ENCODE data around the gene TLL2. TPM values are rescaled to one million over a fixed set of nuclear protein-coding genes. Genes with fewer than 3 reads are reported as not detected.

TLL2 gene
- total and polyA plus RNA-seq, 5 experiments from 2014 or later: 0.13 to 0.14 TPM; not detected in 3

DNA sequence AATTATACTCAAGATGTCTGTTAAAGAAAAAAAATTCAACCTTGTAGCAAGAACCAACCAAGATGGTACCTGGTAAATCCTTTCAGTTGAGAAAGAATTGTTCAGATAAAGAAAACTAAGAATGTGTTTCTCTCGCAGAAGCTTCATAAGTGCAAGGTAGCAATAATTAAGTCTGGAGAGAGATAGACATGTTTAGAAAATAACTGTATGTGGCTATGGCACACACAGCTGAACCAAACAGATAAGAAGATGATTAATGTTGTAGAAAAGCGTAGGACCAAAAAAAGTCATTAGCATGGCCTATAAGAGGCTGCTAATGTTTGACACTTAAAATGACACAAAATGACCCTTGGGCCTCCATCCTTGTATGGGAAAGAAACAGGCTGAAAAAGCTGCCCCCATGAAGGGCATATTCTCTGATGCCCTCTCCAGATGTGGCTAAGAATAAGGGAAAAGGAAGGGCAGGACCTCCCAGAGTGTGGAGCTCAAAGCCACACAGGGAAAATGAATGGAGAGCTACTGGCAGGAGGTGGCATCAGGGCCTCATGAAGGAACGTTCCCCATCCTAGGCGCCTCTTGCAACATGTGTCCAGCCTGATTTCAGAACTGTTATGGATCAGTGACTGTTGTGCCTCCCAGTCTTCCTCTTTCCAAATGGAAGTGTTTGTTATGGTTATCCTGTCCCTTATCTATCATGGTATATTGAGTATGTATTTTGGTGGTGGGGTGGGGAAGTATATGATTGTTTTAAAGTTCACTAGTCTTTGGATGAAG lies 30.7 kb downstream of the TLL2 start:
- no peaks in the 10 kb centered on the region for H3K36me3 Mint-ChIP-seq
- peaks cover 9 to 29% (median 19%) of the 10 kb centered on the region in 5 donors for H3K27me3 Mint-ChIP-seq
- POLR2A ChIA-PET: no interaction called here
- H3K4me1 Mint-ChIP-seq: no peaks in the 10 kb centered on the region
- DNase-seq: no peak
- H3K27ac Mint-ChIP-seq: no peak overlapping the region
- no peak overlapping the region for H3K4me3 Mint-ChIP-seq
- H3K9me3 Mint-ChIP-seq: no peaks in the 10 kb centered on the region
- ATAC-seq: no peak

DNA sequence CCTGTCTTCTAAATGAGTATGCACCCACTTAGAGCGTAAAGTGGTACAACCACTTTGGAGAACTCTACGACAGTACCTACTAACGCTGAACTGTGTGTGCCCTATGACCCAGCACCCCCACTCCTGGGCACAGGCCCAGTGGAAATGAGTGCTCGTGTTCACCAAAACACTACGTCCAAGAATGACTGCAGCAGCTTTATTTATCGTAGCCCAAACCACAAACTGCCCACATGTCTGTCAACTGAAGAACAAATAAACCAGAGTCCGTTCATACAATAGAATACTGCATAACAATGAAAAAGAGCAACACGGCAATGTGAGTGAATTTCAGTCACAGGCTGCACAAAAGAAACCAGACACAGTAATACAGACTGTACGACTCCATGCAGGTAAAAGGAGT lies 35.4 kb downstream of the TLL2 start:
- Mint-ChIP-seq H3K36me3 (no peaks in the 10 kb centered on the region), H3K27me3 (peaks cover 10 to 35% (median 30%) of the 10 kb centered on the region in 5 donors), H3K27ac (no peak overlapping the region), H3K9me3 (peaks cover 0 to 2% (median 0%) of the 10 kb centered on the region in 9 donors), H3K4me3 (no peak overlapping the region), H3K4me1 (no peaks in the 10 kb centered on the region)
- no peak for ATAC-seq
- POLR2A ChIA-PET: no interaction called here
- no peak for DNase-seq

DNA sequence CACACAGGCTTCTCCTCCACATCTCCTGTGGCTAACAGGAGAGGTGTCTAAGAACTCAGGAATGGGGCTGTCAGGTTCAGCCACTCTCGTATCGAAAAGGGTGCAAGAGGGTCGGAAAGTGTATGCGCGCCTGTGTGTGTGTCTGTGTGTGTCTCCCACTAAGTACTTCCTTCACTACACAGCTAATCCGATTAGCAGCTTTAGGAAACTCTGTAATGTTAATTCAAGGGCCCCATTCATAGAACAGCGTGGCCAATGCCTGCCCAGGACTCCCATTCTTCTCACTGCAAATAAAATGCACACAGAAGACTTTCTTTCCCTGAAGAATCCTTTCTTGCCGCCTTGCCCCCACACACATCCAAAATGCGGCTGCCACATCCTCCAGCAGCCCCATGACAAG lies 39.9 kb downstream of the TLL2 start:
- ATAC-seq: no peak
- peaks cover 6 to 35% (median 19%) of the 10 kb centered on the region in 5 donors for H3K27me3 Mint-ChIP-seq
- H3K4me1 Mint-ChIP-seq: peaks cover 0 to 3% (median 1%) of the 10 kb centered on the region in 4 donors
- H3K36me3 Mint-ChIP-seq: no peaks in the 10 kb centered on the region
- no peak overlapping the region for H3K4me3 Mint-ChIP-seq
- DNase-seq: no peak
- peaks cover 0 to 2% (median 0%) of the 10 kb centered on the region in 9 donors for H3K9me3 Mint-ChIP-seq
- H3K27ac Mint-ChIP-seq: no peak overlapping the region
- POLR2A ChIA-PET: no interaction called here

DNA sequence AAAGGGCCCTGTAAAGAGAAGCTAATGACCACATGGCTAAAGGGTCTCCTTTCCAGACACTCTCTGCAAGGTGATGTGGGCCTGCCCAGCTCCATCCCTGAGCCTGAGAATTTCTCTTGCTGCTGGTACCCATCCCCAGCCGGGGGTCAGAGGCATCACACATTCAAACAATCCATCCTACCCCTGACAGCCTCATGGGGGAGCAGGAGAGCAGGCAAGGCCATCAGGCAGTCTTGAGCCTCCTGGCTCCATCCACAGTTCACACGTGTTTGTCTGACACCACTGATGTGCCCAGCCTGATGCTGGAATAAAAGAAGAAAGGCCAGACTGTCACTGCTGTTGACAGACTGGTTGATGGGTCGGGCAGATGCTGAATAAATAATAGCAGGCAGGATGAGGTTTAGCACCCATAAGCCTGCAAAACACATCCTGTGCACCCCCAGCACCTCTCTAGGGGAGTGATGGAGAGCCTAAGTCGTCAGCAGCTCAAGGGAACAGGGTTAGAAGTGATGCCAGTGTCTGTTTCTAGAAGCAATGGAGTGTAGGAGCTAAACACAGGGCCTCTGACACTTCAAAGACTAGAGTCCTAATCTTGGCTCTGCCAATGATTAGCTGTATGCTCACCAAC lies 43.5 kb downstream of the TLL2 start:
- DNase-seq: peak in 2 of 10 donors; percentile 7 to 15
- Mint-ChIP-seq H3K9me3 (no peaks in the 10 kb centered on the region), H3K4me1 (peaks cover 0 to 3% (median 1%) of the 10 kb centered on the region in 4 donors), H3K27me3 (peaks cover 6 to 37% (median 20%) of the 10 kb centered on the region in 5 donors), H3K4me3 (no peak overlapping the region), H3K27ac (no peak overlapping the region), H3K36me3 (no peaks in the 10 kb centered on the region)
- peak in 1 of 2 donors; percentile 54 for ATAC-seq
- POLR2A ChIA-PET: no interaction called here

DNA sequence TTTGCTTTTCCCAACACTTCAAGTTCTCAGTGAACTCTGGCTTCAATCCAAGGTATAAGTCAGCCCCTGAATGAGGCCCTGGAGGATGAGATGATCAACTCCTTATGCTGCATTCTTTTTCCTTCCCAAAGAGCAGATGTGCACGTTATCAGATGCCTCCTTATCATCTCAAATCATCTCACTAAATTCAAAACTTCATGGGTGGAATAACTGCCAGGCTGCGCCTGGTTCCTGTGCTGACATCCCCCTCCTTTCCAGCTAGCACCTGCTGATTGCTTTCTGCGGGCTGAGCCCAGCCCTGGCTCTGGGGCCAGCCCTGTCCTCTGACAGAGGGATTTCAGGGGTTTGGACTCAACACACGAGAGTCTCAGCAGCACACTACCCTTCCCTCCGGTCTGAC lies 44.9 kb downstream of the TLL2 start:
- H3K9me3 Mint-ChIP-seq: no peaks in the 10 kb centered on the region
- POLR2A ChIA-PET: no interaction called here
- DNase-seq: no peak
- peak overlapping the region in 1 of 10 donors; percentile 14 for H3K27ac Mint-ChIP-seq
- no peak for ATAC-seq
- no peak overlapping the region for H3K4me3 Mint-ChIP-seq
- peaks cover 4 to 28% (median 21%) of the 10 kb centered on the region in 5 donors for H3K27me3 Mint-ChIP-seq
- H3K36me3 Mint-ChIP-seq: no peaks in the 10 kb centered on the region
- H3K4me1 Mint-ChIP-seq: peaks cover 0 to 3% (median 1%) of the 10 kb centered on the region in 4 donors

DNA sequence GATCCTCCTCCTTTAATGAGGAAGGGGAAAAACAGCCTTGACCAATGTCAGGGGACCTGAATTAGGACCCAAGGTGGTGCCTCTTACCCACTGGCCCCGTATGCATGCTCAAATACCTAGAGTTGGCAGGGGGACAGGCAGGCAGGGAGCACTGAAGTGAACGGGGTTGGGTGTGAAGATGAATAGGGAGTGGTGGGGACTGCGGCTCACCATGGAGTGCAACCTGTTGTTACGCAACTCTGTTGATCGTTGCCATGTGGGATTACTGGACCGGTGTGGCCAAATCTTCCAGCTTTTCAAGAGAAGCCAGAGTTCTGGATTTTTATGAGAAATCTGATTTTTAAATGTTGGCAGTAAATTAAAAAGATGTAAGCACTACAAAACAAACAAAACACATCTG lies 48.1 kb downstream of the TLL2 start:
- H3K27me3 Mint-ChIP-seq: peaks cover 5 to 33% (median 21%) of the 10 kb centered on the region in 5 donors
- no peak overlapping the region for H3K27ac Mint-ChIP-seq
- no peak for DNase-seq
- peaks cover 0 to 3% (median 1%) of the 10 kb centered on the region in 4 donors for H3K4me1 Mint-ChIP-seq
- H3K4me3 Mint-ChIP-seq: no peak overlapping the region
- POLR2A ChIA-PET: no interaction called here
- H3K9me3 Mint-ChIP-seq: peaks cover 0 to 8% (median 3%) of the 10 kb centered on the region in 9 donors
- H3K36me3 Mint-ChIP-seq: peaks cover 0 to 4% (median 0%) of the 10 kb centered on the region in 3 donors
- no peak for ATAC-seq

DNA sequence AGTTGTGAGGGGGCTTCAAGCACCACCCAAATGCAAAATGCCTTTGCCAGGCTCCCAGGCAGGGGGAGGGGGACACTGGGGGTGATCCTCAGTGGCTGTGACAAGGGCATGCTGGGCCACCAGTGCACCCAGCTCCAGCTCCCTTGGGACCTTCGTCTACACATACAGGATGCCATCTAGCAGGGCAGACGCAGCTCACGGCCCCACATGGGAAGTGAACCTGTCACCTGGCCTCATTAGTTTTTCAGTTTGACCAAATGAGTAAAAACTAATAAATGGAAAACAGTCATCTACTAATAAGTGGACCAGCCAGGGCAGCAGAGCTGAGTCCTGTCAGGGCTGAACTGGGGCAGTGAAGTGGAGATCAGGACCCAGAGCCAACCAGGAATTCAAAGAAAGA lies 50.2 kb downstream of the TLL2 start:
- Mint-ChIP-seq H3K36me3 (peaks cover 0 to 6% (median 0%) of the 10 kb centered on the region in 3 donors), H3K4me3 (no peak overlapping the region), H3K9me3 (peaks cover 0 to 13% (median 4%) of the 10 kb centered on the region in 9 donors), H3K4me1 (no peaks in the 10 kb centered on the region), H3K27ac (no peak overlapping the region), H3K27me3 (peaks cover 1 to 18% (median 11%) of the 10 kb centered on the region in 5 donors)
- no peak for DNase-seq
- ATAC-seq: no peak
- POLR2A ChIA-PET: interaction anchor here (0.5 kb wide), 1 partner anchor 242 kb away, joined by 8 read pairs; no protein-coding TSS in a partner anchor

DNA sequence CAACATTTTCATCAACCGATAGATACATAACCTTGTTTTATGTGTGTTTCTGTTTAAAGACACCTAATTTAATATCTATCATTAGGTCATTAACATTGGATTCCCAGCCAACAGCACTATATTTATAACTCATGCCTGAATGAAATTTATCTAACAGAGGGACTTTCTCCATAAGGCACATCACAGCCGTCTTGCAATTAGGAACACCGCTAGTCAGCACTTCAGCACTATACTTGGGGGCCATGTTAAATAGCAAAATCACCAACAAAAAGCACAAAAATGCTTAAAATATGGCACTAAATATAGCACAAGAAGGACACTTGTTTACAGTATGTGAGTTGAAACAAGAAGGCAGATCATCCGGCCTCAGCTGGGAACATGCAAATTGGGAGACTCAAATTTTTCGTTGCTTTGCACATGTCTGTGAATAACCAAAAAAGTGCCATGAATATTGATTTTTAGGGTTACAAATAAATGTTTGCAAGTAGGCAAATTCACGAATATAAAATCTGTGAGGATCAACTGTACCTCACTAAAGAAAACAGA lies 51.0 kb downstream of the TLL2 start:
- ATAC-seq: no peak
- H3K36me3 Mint-ChIP-seq: peaks cover 0 to 6% (median 0%) of the 10 kb centered on the region in 3 donors
- POLR2A ChIA-PET: no interaction called here
- no peak overlapping the region for H3K4me3 Mint-ChIP-seq
- no peak overlapping the region for H3K27ac Mint-ChIP-seq
- peaks cover 1 to 17% (median 7%) of the 10 kb centered on the region in 5 donors for H3K27me3 Mint-ChIP-seq
- peaks cover 0 to 13% (median 4%) of the 10 kb centered on the region in 9 donors for H3K9me3 Mint-ChIP-seq
- DNase-seq: no peak
- H3K4me1 Mint-ChIP-seq: no peaks in the 10 kb centered on the region

DNA sequence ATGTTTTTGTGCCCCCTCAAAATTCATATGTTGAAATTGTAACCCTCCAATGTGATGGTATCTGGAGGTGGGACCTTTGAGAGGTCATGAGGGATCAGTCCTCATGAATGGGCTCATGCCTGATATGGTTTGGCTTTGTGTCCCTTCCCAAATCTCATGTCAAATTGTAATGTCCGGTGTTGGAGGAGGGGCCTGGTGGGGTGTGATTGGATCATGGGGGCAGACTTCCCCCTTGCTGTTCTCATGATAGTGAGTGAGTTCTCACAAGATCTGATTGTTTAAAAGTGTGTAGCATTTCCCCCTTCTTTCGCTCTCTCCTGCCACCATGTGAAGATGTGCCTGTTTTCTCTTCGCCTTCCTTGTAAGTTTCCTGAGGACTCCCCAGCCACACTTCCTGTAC lies 53.4 kb downstream of the TLL2 start:
- no peaks in the 10 kb centered on the region for H3K4me1 Mint-ChIP-seq
- H3K9me3 Mint-ChIP-seq: peaks cover 0 to 13% (median 4%) of the 10 kb centered on the region in 9 donors
- POLR2A ChIA-PET: no interaction called here
- ATAC-seq (no peak), DNase-seq (no peak)
- H3K4me3 Mint-ChIP-seq: no peak overlapping the region
- H3K27me3 Mint-ChIP-seq: peaks cover 1 to 22% (median 11%) of the 10 kb centered on the region in 5 donors
- peaks cover 0 to 6% (median 0%) of the 10 kb centered on the region in 3 donors for H3K36me3 Mint-ChIP-seq
- H3K27ac Mint-ChIP-seq: no peak overlapping the region

DNA sequence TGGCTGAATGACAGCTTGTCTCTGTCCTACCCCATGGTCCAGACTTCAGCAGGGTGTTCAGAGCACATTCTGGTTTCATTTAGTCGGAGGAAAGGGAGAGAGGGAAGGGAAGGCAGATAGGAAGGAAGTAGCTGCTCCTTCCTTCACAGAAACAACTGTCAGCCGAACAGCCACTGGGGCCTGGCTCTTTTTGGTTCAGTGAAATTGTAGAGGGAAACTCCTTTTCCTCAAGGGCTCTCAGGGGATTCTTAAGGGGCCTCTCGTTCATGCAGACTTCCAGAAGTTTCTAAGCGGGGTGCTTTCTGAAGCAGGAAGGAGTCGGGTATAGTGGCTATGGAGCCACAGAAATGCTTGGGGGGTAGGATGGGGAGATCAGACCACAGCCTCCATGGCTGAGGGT lies 56.4 kb downstream of the TLL2 start:
- Mint-ChIP-seq H3K27ac (peak overlapping the region in 1 of 10 donors; percentile 42), H3K36me3 (peaks cover 0 to 6% (median 0%) of the 10 kb centered on the region in 3 donors), H3K9me3 (peaks cover 0 to 13% (median 4%) of the 10 kb centered on the region in 9 donors), H3K27me3 (peaks cover 0 to 11% (median 6%) of the 10 kb centered on the region in 5 donors), H3K4me1 (no peaks in the 10 kb centered on the region), H3K4me3 (no peak overlapping the region)
- DNase-seq: no peak
- ATAC-seq: no peak
- POLR2A ChIA-PET: interaction anchor here (0.6 kb wide), 1 partner anchor 305 kb away, joined by 5 read pairs; no protein-coding TSS in a partner anchor

DNA sequence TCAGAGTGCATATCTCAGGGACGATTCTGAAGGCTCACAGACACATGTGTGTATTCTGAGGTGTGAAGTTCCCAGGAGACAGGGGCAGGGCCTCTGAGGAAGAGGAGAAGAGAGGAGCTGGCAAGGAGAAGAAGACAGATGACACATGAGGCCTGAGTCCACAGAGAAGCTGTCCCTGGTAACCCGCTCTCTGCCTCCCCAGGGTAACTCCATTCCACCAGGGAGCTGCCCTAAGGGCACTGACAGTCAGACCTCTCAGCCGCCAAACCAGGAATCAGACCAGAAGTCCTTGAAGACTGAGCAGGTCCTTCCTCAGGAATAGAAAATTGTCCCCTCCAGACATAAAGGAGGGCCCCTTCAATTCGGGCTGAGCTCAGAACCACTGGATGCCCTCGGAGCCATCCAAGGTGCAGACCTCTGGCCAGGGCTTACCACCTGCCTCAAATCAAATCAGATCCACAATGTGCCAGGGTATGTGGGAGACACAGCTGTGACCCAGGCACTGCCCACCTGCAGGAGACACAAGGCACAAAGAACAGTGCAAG lies 57.4 kb downstream of the TLL2 start:
- peaks cover 0 to 11% (median 6%) of the 10 kb centered on the region in 5 donors for H3K27me3 Mint-ChIP-seq
- no peak overlapping the region for H3K4me3 Mint-ChIP-seq
- peaks cover 0 to 13% (median 4%) of the 10 kb centered on the region in 9 donors for H3K9me3 Mint-ChIP-seq
- POLR2A ChIA-PET: interaction anchor here (0.5 to 0.6 kb wide), 2 partner anchors 306 to 806 kb away, joined by 5 read pairs; no protein-coding TSS in a partner anchor
- peaks cover 0 to 6% (median 0%) of the 10 kb centered on the region in 3 donors for H3K36me3 Mint-ChIP-seq
- no peak overlapping the region for H3K27ac Mint-ChIP-seq
- H3K4me1 Mint-ChIP-seq: no peaks in the 10 kb centered on the region
- ATAC-seq: no peak
- no peak for DNase-seq

DNA sequence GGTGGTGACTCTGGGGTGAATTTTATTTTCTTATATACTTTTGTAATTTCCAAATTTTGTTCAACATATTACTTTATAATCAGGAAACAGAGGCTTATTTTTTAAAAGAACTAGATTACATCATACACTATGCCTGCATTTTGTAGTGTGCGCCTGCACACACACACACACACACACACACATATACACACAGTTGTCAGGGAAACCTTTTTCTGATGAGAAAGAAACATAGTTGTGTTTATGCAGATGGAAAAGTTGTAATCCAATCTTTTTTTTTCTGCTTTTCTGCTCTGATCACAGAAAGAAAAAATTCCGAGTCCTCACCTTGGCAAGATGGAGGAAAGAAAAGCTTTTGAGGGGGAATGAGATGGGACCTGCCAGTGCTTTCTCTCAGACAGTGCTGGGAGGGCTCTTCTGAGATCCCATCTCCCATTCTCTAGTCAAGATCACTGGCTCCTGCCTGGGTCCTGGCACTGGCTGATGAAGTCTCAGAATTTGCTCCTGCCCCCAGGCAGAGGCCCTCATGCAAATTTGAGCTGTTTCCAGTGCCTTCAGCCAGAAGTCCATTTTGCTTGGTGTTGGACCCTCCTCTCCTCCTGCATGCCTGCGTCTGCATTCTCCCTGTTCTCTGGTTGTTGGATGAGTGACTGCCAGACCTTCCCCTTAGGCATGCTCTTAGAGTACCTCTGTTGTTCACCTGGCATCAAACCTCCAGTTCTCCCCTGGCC lies 59.7 kb downstream of the TLL2 start:
- no peak overlapping the region for H3K4me3 Mint-ChIP-seq
- POLR2A ChIA-PET: no interaction called here
- no peaks in the 10 kb centered on the region for H3K9me3 Mint-ChIP-seq
- DNase-seq: no peak
- no peaks in the 10 kb centered on the region for H3K4me1 Mint-ChIP-seq
- ATAC-seq: no peak
- H3K36me3 Mint-ChIP-seq: no peaks in the 10 kb centered on the region
- peaks cover under 1 to 17% (median 9%) of the 10 kb centered on the region in 5 donors for H3K27me3 Mint-ChIP-seq
- H3K27ac Mint-ChIP-seq: no peak overlapping the region
